Measurements from ENCODE around the gene POLE. TPM values are rescaled to one million over a fixed set of nuclear protein-coding genes. Genes with fewer than 3 reads are reported as not detected.

POLE gene
- total and polyA plus RNA-seq, 2 of the 4 experiments (the other 2 are of a cell fraction), result 17.2 to 20.7 TPM

DNA sequence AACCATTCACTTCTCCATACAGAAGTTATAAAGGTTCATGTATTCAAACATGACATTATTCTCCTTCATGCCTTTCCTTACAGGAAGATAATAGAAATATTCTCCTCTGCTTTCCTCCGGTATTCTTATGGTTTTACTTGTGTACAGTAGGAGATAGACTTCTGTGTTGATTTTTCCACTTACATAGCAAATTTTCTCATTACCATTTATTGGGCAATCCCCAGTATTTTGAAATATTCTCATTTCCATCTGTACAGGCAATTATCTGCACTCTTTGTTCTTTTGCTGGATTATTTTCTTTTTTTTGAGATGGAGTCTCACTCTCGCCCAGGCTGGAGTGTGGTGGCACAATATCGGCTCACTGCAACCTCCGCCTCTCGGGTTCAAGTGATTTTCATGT lies 11.2 kb upstream of the POLE start:
- Histone ChIP-seq H3K9me3 (ENCODE audit: control insufficient read depth, insufficient read depth, low read length) (no peaks in the 10 kb centered on the region), H2AFZ (replicated peaks; ENCODE audit: low read length, poor library complexity) (no peak overlapping the region), H4K8ac (ENCODE audit: low read depth in 2 of 2, low read length in 2 of 2) (no peak overlapping the region), H2BK5ac (ENCODE audit: low read depth, low read length, poor library complexity, severe bottlenecking) (no peak overlapping the region), H3K36me3 (ENCODE audit: control insufficient read depth, insufficient read depth, low read length) (peaks cover 31% of the 10 kb centered on the region), H2AK9ac (replicated peaks; ENCODE audit: low read depth, low read length, poor library complexity) (no peak overlapping the region), H2BK20ac (ENCODE audit: low read depth, low read length) (no peak overlapping the region), H3K23ac (ENCODE audit: low read depth, low read length) (no peak overlapping the region), H3K4me3 (ENCODE audit: insufficient read depth, low read depth, low read length) (no peak overlapping the region), H3K4me2 (ENCODE audit: low read depth, low read length) (no peak overlapping the region), H3K56ac (ENCODE audit: extremely low read depth, insufficient read depth, low read length) (no peak overlapping the region), H3K27me3 (ENCODE audit: control insufficient read depth, insufficient read depth, low read length) (no peaks in the 10 kb centered on the region), H3K14ac (replicated peaks; ENCODE audit: low read depth, low read length) (no peak overlapping the region), H3K18ac (ENCODE audit: low read depth, low read length) (no peak overlapping the region), H3K27ac (ENCODE audit: insufficient read depth, low read length) (no peak overlapping the region), H2BK120ac (ENCODE audit: low read depth, low read length) (no peak overlapping the region), H4K20me1 (ENCODE audit: insufficient read depth, low read length) (no peaks in the 10 kb centered on the region), H3K9ac (ENCODE audit: low read depth, low read length) (no peak overlapping the region), H2AK5ac (ENCODE audit: low read depth, low read length) (no peak overlapping the region), H2BK15ac (ENCODE audit: low read depth, low read length) (no peak overlapping the region), H3K9me1 (ENCODE audit: insufficient read depth, low read length) (peaks cover 5% of the 10 kb centered on the region; the same call in 1 of the 2 replicates), H3K79me1 (ENCODE audit: low read depth in 1 of 2, low read length in 2 of 2) (peaks cover 0 to 6% of the 10 kb centered on the region in 2 experiments; a peak in 1 of 4 replicates), H3K4me1 (ENCODE audit: control insufficient read depth, insufficient read depth, low read length) (no peaks in the 10 kb centered on the region), H4K5ac (ENCODE audit: low read depth, low read length) (no peak overlapping the region), H3K4ac (ENCODE audit: low read depth, low read length) (no peak overlapping the region), H4K91ac (ENCODE audit: insufficient read depth, low read depth, low read length) (no peak overlapping the region)
- no TSS peak for BruUV-seq (replicated peaks)
- intact Hi-C loops (cut with micrococcal nuclease) (no loop called here), dilution Hi-C loops (cut with HindIII; ENCODE audit: low sequenced_read_pairs, unreplicated experiment) (no loop called here), in situ Hi-C loops (cut with MboI; ENCODE audit: low sequenced_read_pairs) (no loop called here)
- DNase-seq, result no peak
- ATAC-seq (ENCODE audit: low read depth), result no peak
- POLR2A ChIA-PET (ENCODE audit: unreplicated experiment), result no interaction called here
- no peak for TF ChIP-seq FOS (IDR thresholded peaks at IDR 0.05; ENCODE audit: low read depth, low read length)
- no peak for TF ChIP-seq CTCF (conservative IDR thresholded peaks at IDR 0.05; ENCODE audit: low read depth, low read length)
- TF ChIP-seq SMC3 (IDR thresholded peaks at IDR 0.05; ENCODE audit: low read depth, low read length), result no peak
- CTCF ChIA-PET, result no interaction called here
- whole genome bisulfite sequencing, 2 experiments (ENCODE audit: extremely low coverage in 2 of 2, insufficient read length in 1 of 2), result no CpG with 5 or more reads among the region's 5 CpGs

All from IMR-90 (cell line).